HG03095 (cell line): ENCODE data around the gene ZNF585A.

Experiments
- ATAC-seq: cut with Tn5 transposase; IDR thresholded peaks from one replicate; pipeline ENCODE4 v1.9.1; 2021; ENCODE audit warnings: moderate library complexity; ENCODE audit not compliant: unreplicated experiment

Gene ZNF585A

GRCh38 chr19:37095859-37096258, 76.6 kb downstream of the ZNF585A start:
- ATAC-seq = no peak
